GM13977 (cell line): Measurements from ENCODE around the gene AFAP1.

Source experiments
- DNase-seq: peaks from one replicate; pipeline ENCODE4 v3.0.0; 2012; ENCODE audit warnings: low spot score
- CTCF ChIP-seq: IDR thresholded peaks from 2 replicates; pipeline ENCODE4 v1.5.1; 2012; ENCODE audit warnings: mild to moderate bottlenecking, control low read depth; ENCODE audit not compliant: insufficient read depth; ENCODE audit errors: extremely low read depth, missing control alignments
- in situ Hi-C: fragments of 300-500 bp; cut with MboI; formaldehyde crosslinking; loops from one replicate; pipeline ENCODE4 v1.12.0; 2022; ENCODE audit warnings: low sequenced_read_pairs, low pct_unique_long_range_greater_than_20kb, mixed read lengths, inconsistent platforms; ENCODE audit not compliant: unreplicated experiment

Gene AFAP1

DNA sequence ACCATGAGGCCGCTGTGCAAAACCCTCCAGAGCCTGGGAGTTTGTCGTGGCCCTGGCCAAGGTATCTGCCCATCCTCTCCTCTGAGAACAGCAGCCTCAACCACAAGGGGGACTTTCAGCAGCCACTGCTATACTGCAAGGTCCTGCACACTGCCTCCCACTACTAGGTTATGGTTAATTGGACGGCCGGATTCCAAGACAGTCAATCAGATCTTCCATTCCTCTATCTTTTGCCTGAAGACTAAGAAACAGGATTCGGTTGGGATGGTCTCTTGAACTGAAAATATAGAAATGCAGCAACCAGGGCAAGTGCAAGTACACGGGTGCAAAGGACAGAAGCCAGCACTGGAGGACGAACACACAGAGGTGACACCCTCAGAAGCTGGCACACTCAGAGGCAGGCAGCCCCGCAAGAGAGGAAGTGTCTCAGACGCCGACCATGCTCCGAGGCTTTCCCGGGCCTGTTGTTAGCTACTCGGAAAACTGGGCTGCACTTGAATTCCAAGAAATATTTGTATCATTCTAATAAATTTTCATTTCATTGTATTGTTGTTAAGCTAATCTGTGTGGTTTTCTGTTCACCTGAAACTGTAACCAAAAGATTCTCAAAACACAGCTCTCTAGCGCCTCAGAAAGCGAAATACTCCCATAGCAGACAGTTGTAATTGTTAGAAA, 63.3 kb downstream of the AFAP1 start:
- peak; percentile 21 for DNase-seq
- in situ Hi-C loops: no loop called here
- peak; percentile 23 for TF ChIP-seq CTCF

- in situ Hi-C loops: no loop called here
- TF ChIP-seq CTCF: no peak
- DNase-seq: no peak
Observed at GRCh38 chr4:7874838-7875237, 64.8 kb downstream of the AFAP1 start.

DNA sequence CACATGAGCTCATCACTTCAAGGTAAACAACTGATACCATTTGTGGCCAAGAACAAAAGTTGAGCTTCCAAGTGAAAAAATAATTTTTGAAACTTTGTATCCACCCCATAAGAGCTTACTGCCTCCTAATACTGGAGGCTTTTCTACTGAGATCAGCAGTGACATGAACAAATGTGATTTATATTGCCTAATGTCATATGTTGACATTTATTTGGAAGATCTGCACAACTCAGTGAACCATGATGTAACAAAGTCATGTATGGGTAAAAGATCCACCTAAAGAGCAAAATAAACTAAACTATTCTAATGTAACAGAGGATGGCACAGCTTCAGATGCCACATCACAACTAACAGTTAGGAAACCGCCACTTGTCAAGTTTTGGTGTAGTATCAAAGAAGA, 65.8 kb downstream of the AFAP1 start:
- in situ Hi-C loops: no loop called here
- no peak for DNase-seq
- TF ChIP-seq CTCF: no peak

- no peak for DNase-seq
- no peak for TF ChIP-seq CTCF
- in situ Hi-C loops: no loop called here
Observed at GRCh38 chr4:7872264-7872771, 67.3 kb downstream of the AFAP1 start.

DNA sequence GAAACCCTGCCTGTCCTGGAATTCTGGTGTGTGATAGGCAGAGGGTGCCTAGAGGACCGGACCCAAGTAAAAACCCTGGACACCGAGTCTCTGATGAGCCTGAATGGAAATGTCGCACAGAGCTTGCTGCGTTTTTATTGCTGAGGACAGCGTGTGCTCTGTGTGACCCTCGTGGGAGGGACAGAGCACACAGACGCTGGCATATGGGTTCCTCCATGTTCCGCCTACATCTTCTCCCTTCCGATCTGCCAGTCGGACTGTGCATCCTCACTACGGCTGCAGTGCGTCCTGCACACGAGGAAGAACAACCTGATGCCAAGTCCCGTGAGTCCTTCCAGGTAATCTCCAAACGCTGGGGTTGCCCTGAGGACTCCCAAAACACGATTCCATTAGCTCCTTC, 68.3 kb downstream of the AFAP1 start:
- DNase-seq: no peak
- TF ChIP-seq CTCF: no peak
- in situ Hi-C loops: no loop called here

DNA sequence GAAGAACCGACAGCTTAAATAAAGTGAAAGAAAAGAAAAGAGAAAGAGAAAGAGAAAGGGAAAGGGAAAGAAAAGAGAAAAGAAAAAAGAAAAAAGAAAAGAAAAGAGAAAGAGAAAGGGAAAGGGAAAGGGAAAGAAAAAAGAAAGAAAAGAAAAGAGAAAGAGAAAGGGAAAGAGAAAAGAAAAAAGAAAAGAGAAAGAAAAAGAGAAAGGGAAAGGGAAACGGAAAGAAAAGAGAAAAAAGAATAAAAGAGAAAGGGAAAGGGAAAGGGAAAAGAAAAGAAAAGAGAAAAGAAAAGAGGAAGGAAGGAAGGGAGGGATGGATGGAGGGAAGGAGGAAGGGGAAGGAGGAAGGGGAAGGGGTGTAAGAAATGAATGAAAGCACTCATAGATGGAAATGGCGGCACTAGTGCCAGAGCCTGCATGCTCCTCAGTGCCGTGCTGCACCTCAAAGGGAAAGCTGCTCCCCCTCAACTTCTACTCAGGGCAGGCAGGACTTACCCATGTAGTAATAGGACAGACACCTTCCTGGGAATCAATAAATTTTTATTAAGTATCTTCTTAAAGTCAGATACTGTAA, 70.7 kb downstream of the AFAP1 start:
- no peak for DNase-seq
- in situ Hi-C loops: no loop called here
- no peak for TF ChIP-seq CTCF
